Caco-2 (cell line): Measurements from ENCODE around the gene ADAMTS8. TPM values are rescaled to one million over a fixed set of nuclear protein-coding genes. Genes with fewer than 3 reads are reported as not detected.

Experiments
- BruUV-seq: library from RNA; stranded (reverse); fragments of 400-500 nt; replicated peaks from 2 replicates; lab custom pipeline; 2021; lab: Mats Ljungman, UMichigan
- CTCF ChIA-PET: fragments of 300-600 bp; sonication (Branson Sonifier 250); formaldehyde crosslinking; loops from one replicate; lab custom pipeline; 2022; ENCODE audit warnings: antibody characterized with exemption; lab: Charles Lee
- POLR2A ChIA-PET: fragments of 300-600 bp; sonication (Branson Sonifier 250); formaldehyde crosslinking; loops from one replicate; lab custom pipeline; 2022; ENCODE audit warnings: antibody characterized with exemption; lab: Charles Lee
- DNase-seq, 2 experiments: peaks; one replicate each; pipeline versions ENCODE4 v3.0.0 to v3.0.0-alpha.2; 2020 to 2022
- H3K27me3 ChIP-seq: replicated peaks from 2 replicates; pipeline ENCODE4 v1.6.0; 2011; ENCODE audit warnings: low read length; ENCODE audit not compliant: control insufficient read depth, insufficient read depth
- H3K36me3 ChIP-seq: 2 replicates; pipeline ENCODE4 v1.5.1; 2011; ENCODE audit warnings: low read length; ENCODE audit not compliant: control insufficient read depth, insufficient read depth
- H3K4me1 ChIP-seq: fragments of 250-450 bp; sonication (Bioruptor Pico); 2 replicates; pipeline ENCODE4 v1.5.1; 2020; ENCODE audit warnings: mild to moderate bottlenecking
- H3K4me3 ChIP-seq: 2 replicates; pipeline ENCODE4 v1.5.1; 2011; ENCODE audit warnings: low read depth, mild to moderate bottlenecking, control low read depth, low read length
- H3K9me3 ChIP-seq: fragments of 250-450 bp; sonication (Bioruptor Pico); 2 replicates; pipeline ENCODE4 v1.5.1; 2020; ENCODE audit warnings: mild to moderate bottlenecking, moderate library complexity
- H3K27ac Mint-ChIP-seq: one replicate; pipeline ENCODE4 v1.8.0; 2022; ENCODE audit warnings: mixed read lengths; ENCODE audit not compliant: unreplicated experiment
- H3K27me3 Mint-ChIP-seq: one replicate; pipeline ENCODE4 v1.8.0; 2022; ENCODE audit warnings: mixed read lengths; ENCODE audit not compliant: insufficient read depth, unreplicated experiment
- H3K36me3 Mint-ChIP-seq: one replicate; pipeline ENCODE4 v1.8.0; 2022; ENCODE audit warnings: mild to moderate bottlenecking, mixed read lengths; ENCODE audit not compliant: insufficient read depth, unreplicated experiment
- H3K4me1 Mint-ChIP-seq: one replicate; pipeline ENCODE4 v1.8.0; 2022; ENCODE audit warnings: low read depth, mixed read lengths; ENCODE audit not compliant: unreplicated experiment
- H3K4me3 Mint-ChIP-seq: one replicate; pipeline ENCODE4 v1.8.0; 2022; ENCODE audit warnings: mild to moderate bottlenecking, moderate library complexity, mixed read lengths; ENCODE audit not compliant: unreplicated experiment
- H3K9me3 Mint-ChIP-seq: one replicate; pipeline ENCODE4 v1.8.0; 2022; ENCODE audit warnings: mixed read lengths; ENCODE audit not compliant: unreplicated experiment
- CTCF ChIP-seq, 2 experiments: fragments of 200-600 bp in 1 of 2; IDR thresholded peaks; 1 replicate in 1 of 2; 2 replicates in 1 of 2; pipeline versions ENCODE4 v1.5.1 to v1.8.0; 2011 to 2022; ENCODE audit warnings: antibody characterized with exemption in 1 of 2, control low read depth in 1 of 2, inconsistent platforms in 1 of 2, low read depth in 1 of 2, low read length in 1 of 2, mild to moderate bottlenecking in 1 of 2, moderate library complexity in 1 of 2; ENCODE audit not compliant: insufficient read depth in 1 of 2, severe bottlenecking in 1 of 2, unreplicated experiment in 1 of 2
- intact Hi-C: fragments of 100-400 bp; cut with micrococcal nuclease; formaldehyde crosslinking; loops from one replicate; pipeline ENCODE4 v1.10.0; 2022; ENCODE audit not compliant: unreplicated experiment
- total RNA-seq: library from RNA; stranded (reverse); gene quantifications from 2 replicates; pipeline ENCODE4 v1.2.3, GENCODE V29; 2022

Gene ADAMTS8
- total RNA-seq, 1 experiment from 2014 or later = not detected

GRCh38 chr11:130471731-130472433, 43.5 kb upstream of the ADAMTS8 start:
- no peaks in the 10 kb centered on the region for H3K4me1 Mint-ChIP-seq
- no peaks in the 10 kb centered on the region for H3K36me3 ChIP-seq
- H3K27me3 Mint-ChIP-seq = peaks cover 6% of the 10 kb centered on the region
- ChIA-PET CTCF (interaction anchor here (0.7 kb wide), 1 partner anchor 20 kb away, joined by 3 read pairs; no protein-coding TSS in a partner anchor), POLR2A (no interaction called here)
- BruUV-seq = no TSS peak
- TF ChIP-seq CTCF (IDR thresholded peaks at IDR 0.05; ENCODE audit: insufficient read depth in 1 of 2, low read depth in 1 of 2, low read length in 1 of 2, severe bottlenecking in 1 of 2, unreplicated experiment in 1 of 2) = no peak
- peak in 1 of 2 experiments; percentile 30 for DNase-seq
- H3K9me3 Mint-ChIP-seq = no peaks in the 10 kb centered on the region
- H3K4me3 ChIP-seq = no peak overlapping the region
- H3K9me3 ChIP-seq = no peaks in the 10 kb centered on the region
- H3K4me3 Mint-ChIP-seq = no peak overlapping the region
- no peaks in the 10 kb centered on the region for H3K36me3 Mint-ChIP-seq
- H3K27me3 ChIP-seq = no peaks in the 10 kb centered on the region; the same call in 1 of the 2 replicates
- intact Hi-C loops = no loop called here
- H3K4me1 ChIP-seq = no peaks in the 10 kb centered on the region
- no peak overlapping the region for H3K27ac Mint-ChIP-seq

GRCh38 chr11:130470832-130471706, 42.7 kb upstream of the ADAMTS8 start:
- peaks cover 6% of the 10 kb centered on the region for H3K27me3 Mint-ChIP-seq
- no peaks in the 10 kb centered on the region for H3K9me3 Mint-ChIP-seq
- ChIA-PET CTCF (no interaction called here), POLR2A (no interaction called here)
- Histone ChIP-seq H3K4me3 (no peak overlapping the region), H3K27me3 (no peaks in the 10 kb centered on the region; the same call in 1 of the 2 replicates), H3K4me1 (no peaks in the 10 kb centered on the region), H3K9me3 (no peaks in the 10 kb centered on the region), H3K36me3 (no peaks in the 10 kb centered on the region)
- H3K27ac Mint-ChIP-seq = no peak overlapping the region
- no peak overlapping the region for H3K4me3 Mint-ChIP-seq
- H3K36me3 Mint-ChIP-seq = no peaks in the 10 kb centered on the region
- no TSS peak for BruUV-seq
- DNase-seq = peak in 1 of 2 experiments; percentile 34
- intact Hi-C loops = no loop called here
- H3K4me1 Mint-ChIP-seq = no peaks in the 10 kb centered on the region
- TF ChIP-seq CTCF (IDR thresholded peaks at IDR 0.05; ENCODE audit: insufficient read depth in 1 of 2, low read depth in 1 of 2, low read length in 1 of 2, severe bottlenecking in 1 of 2, unreplicated experiment in 1 of 2) = no peak

GRCh38 chr11:130469181-130469580, 40.8 kb upstream of the ADAMTS8 start:
- BruUV-seq = no TSS peak
- no peaks in the 10 kb centered on the region for H3K9me3 Mint-ChIP-seq

More at GRCh38 chr11:130469181-130469580, 40.8 kb upstream of the ADAMTS8 start:
- no peaks in the 10 kb centered on the region for H3K4me1 ChIP-seq
- CTCF ChIA-PET = no interaction called here
- H3K27me3 ChIP-seq = no peaks in the 10 kb centered on the region; the same call in 1 of the 2 replicates
- POLR2A ChIA-PET = no interaction called here
- TF ChIP-seq CTCF (IDR thresholded peaks at IDR 0.05; ENCODE audit: insufficient read depth in 1 of 2, low read depth in 1 of 2, low read length in 1 of 2, severe bottlenecking in 1 of 2, unreplicated experiment in 1 of 2) = no peak
- peak in 1 of 2 experiments; percentile 25 for DNase-seq
- H3K36me3 ChIP-seq = no peaks in the 10 kb centered on the region
- Mint-ChIP-seq H3K27me3 (peaks cover 6% of the 10 kb centered on the region), H3K27ac (no peak overlapping the region), H3K4me3 (no peak overlapping the region), H3K4me1 (no peaks in the 10 kb centered on the region), H3K36me3 (no peaks in the 10 kb centered on the region)
- H3K4me3 ChIP-seq = no peak overlapping the region
- no peaks in the 10 kb centered on the region for H3K9me3 ChIP-seq
- intact Hi-C loops = no loop called here
